NCI-H524 treated with DMSO at 0.1 percent for 48 hours (cell line): ENCODE data around the gene IGFL4.
"Not testable (repeated sequence)": the region's sequence is repeated elsewhere in the genome, so short reads cannot be mapped to it uniquely, and the experiment has no call there.

Source experiments
- DNase-seq: peaks from one replicate; lab custom pipeline; 2025; lab: John Stamatoyannopoulos, UW

IGFL4 gene

GRCh38 chr19:46040952-46041500 is at the start of gene IGFL4:
Gene IGFL4, minus strand, starts transcription at chr19:46041002. Its CDS starts 40 bp downstream, at chr19:46040962.
- DNase-seq, result no peak

- DNase-seq, result no peak
These were observed 49.6 kb upstream of the IGFL4 start for GRCh38 chr19:46090444-46090843.

- no peak for DNase-seq
These were observed 48.6 kb upstream of the IGFL4 start for GRCh38 chr19:46089432-46089831.

GRCh38 chr19:46088101-46088500 is 47.3 kb upstream of the IGFL4 start:
- DNase-seq, result no peak

- no peak for DNase-seq
These were observed 45.1 kb upstream of the IGFL4 start for GRCh38 chr19:46085888-46086287.

- no peak for DNase-seq
These were observed 41.9 kb upstream of the IGFL4 start for GRCh38 chr19:46082728-46083050.

- no peak for DNase-seq
These were observed 41.3 kb upstream of the IGFL4 start for GRCh38 chr19:46081928-46082727.

GRCh38 chr19:46080561-46080960 is 39.8 kb upstream of the IGFL4 start:
- DNase-seq, result no peak

GRCh38 chr19:46079576-46079975 is 38.8 kb upstream of the IGFL4 start:
- no peak for DNase-seq

- not testable (repeated sequence) for DNase-seq
These were observed 38.0 kb upstream of the IGFL4 start for GRCh38 chr19:46078573-46079332.

- no peak for DNase-seq
These were observed 37.0 kb upstream of the IGFL4 start for GRCh38 chr19:46077815-46078167.

GRCh38 chr19:46076951-46077814 is 36.4 kb upstream of the IGFL4 start:
- peak; percentile 72 for DNase-seq

- no peak for DNase-seq
These were observed 35.5 kb upstream of the IGFL4 start for GRCh38 chr19:46076031-46076880.

GRCh38 chr19:46073268-46073922 is 32.6 kb upstream of the IGFL4 start:
- DNase-seq, result no peak

- DNase-seq, result no peak
These were observed 29.1 kb upstream of the IGFL4 start for GRCh38 chr19:46069806-46070341.

GRCh38 chr19:46068345-46069258 is 27.8 kb upstream of the IGFL4 start:
- no peak for DNase-seq

GRCh38 chr19:46067691-46068090 is 26.9 kb upstream of the IGFL4 start:
- no peak for DNase-seq

- no peak for DNase-seq
These were observed 25.7 kb upstream of the IGFL4 start for GRCh38 chr19:46066471-46066870.

GRCh38 chr19:46065486-46066071 is 24.8 kb upstream of the IGFL4 start:
- DNase-seq, result no peak
